OCI-M1 (cell line): ENCODE results near the gene ANTXR1.

Experiments
- DNase-seq: peaks from one replicate; lab custom pipeline; 2025; lab: John Stamatoyannopoulos, UW

Gene ANTXR1

GRCh38 chr2:69280796-69281412 is 267.9 kb downstream of the ANTXR1 start:
- DNase-seq: no peak

GRCh38 chr2:69285379-69285894 is 272.5 kb downstream of the ANTXR1 start:
- no peak for DNase-seq

- no peak for DNase-seq
Measured at GRCh38 chr2:69287544-69287943, 274.6 kb downstream of the ANTXR1 start.

- no peak for DNase-seq
Measured at GRCh38 chr2:69288429-69288828, 275.4 kb downstream of the ANTXR1 start.

- no peak for DNase-seq
Measured at GRCh38 chr2:69291004-69291650, 278.1 kb downstream of the ANTXR1 start.

GRCh38 chr2:69291721-69292120 is 278.7 kb downstream of the ANTXR1 start:
- DNase-seq: no peak

GRCh38 chr2:69292256-69292655 is 279.3 kb downstream of the ANTXR1 start:
- no peak for DNase-seq

- no peak for DNase-seq
Measured at GRCh38 chr2:69296421-69296820, 283.4 kb downstream of the ANTXR1 start.

GRCh38 chr2:69297216-69297615 is 284.2 kb downstream of the ANTXR1 start:
- no peak for DNase-seq

- no peak for DNase-seq
Measured at GRCh38 chr2:69298261-69298660, 285.3 kb downstream of the ANTXR1 start.

GRCh38 chr2:69298862-69299261 is 285.9 kb downstream of the ANTXR1 start:
- no peak for DNase-seq
